Measurements from ENCODE around the gene VPS37B.

Gene VPS37B

GRCh38 chr12:122841544-122842321, 54.2 kb downstream of the VPS37B start:
- DNase-seq (ENCODE audit: insufficient read length, low spot score) = no peak
- no peak for FAIRE-seq
- TF ChIP-seq PAX5 (IDR thresholded peaks at IDR 0.05; ENCODE audit: insufficient read depth, low read length, severe bottlenecking) = no peak
- no peak for TF ChIP-seq SPI1 (IDR thresholded peaks at IDR 0.05; ENCODE audit: low read depth, low read length)
- no peak for TF ChIP-seq POLR2A (IDR thresholded peaks at IDR 0.05; ENCODE audit: low read depth, low read length)
- TF ChIP-seq POLR2AphosphoS5 (IDR thresholded peaks at IDR 0.05; ENCODE audit: low read depth, low read length) = no peak
- TF ChIP-seq TAF1 (IDR thresholded peaks at IDR 0.05; ENCODE audit: low read depth, low read length) = no peak
- no peak for TF ChIP-seq POU2F2 (IDR thresholded peaks at IDR 0.05; ENCODE audit: low read depth, low read length)

GRCh38 chr12:122840580-122841513, 55.1 kb downstream of the VPS37B start:
- FAIRE-seq (no peak), DNase-seq (ENCODE audit: insufficient read length, low spot score) (no peak)
- TF ChIP-seq PAX5 (IDR thresholded peaks at IDR 0.05; ENCODE audit: insufficient read depth, low read length, severe bottlenecking) = no peak
- no peak for TF ChIP-seq POLR2AphosphoS5 (IDR thresholded peaks at IDR 0.05; ENCODE audit: low read depth, low read length)
- no peak for TF ChIP-seq TAF1 (IDR thresholded peaks at IDR 0.05; ENCODE audit: low read depth, low read length)
- no peak for TF ChIP-seq SPI1 (IDR thresholded peaks at IDR 0.05; ENCODE audit: low read depth, low read length)
- TF ChIP-seq POU2F2 (IDR thresholded peaks at IDR 0.05; ENCODE audit: low read depth, low read length) = no peak
- no peak for TF ChIP-seq POLR2A (IDR thresholded peaks at IDR 0.05; ENCODE audit: low read depth, low read length)

- TF ChIP-seq TAF1 (IDR thresholded peaks at IDR 0.05; ENCODE audit: low read depth, low read length) = no peak
- TF ChIP-seq POU2F2 (IDR thresholded peaks at IDR 0.05; ENCODE audit: low read depth, low read length) = no peak
- no peak for TF ChIP-seq PAX5 (IDR thresholded peaks at IDR 0.05; ENCODE audit: insufficient read depth, low read length, severe bottlenecking)
- TF ChIP-seq POLR2AphosphoS5 (IDR thresholded peaks at IDR 0.05; ENCODE audit: low read depth, low read length) = no peak
- no peak for TF ChIP-seq SPI1 (IDR thresholded peaks at IDR 0.05; ENCODE audit: low read depth, low read length)
- TF ChIP-seq POLR2A (IDR thresholded peaks at IDR 0.05; ENCODE audit: low read depth, low read length) = no peak
- DNase-seq (ENCODE audit: insufficient read length, low spot score) = no peak
- FAIRE-seq = no peak
Observed at GRCh38 chr12:122839907-122840554, 55.9 kb downstream of the VPS37B start.

GRCh38 chr12:122838841-122839240, 57.1 kb downstream of the VPS37B start:
- no peak for TF ChIP-seq POLR2AphosphoS5 (IDR thresholded peaks at IDR 0.05; ENCODE audit: low read depth, low read length)
- TF ChIP-seq POU2F2 (IDR thresholded peaks at IDR 0.05; ENCODE audit: low read depth, low read length) = no peak
- no peak for TF ChIP-seq PAX5 (IDR thresholded peaks at IDR 0.05; ENCODE audit: insufficient read depth, low read length, severe bottlenecking)
- TF ChIP-seq TAF1 (IDR thresholded peaks at IDR 0.05; ENCODE audit: low read depth, low read length) = no peak
- TF ChIP-seq SPI1 (IDR thresholded peaks at IDR 0.05; ENCODE audit: low read depth, low read length) = no peak
- TF ChIP-seq POLR2A (IDR thresholded peaks at IDR 0.05; ENCODE audit: low read depth, low read length) = no peak
- FAIRE-seq = no peak
- no peak for DNase-seq (ENCODE audit: insufficient read length, low spot score)

- DNase-seq (ENCODE audit: insufficient read length, low spot score) (no peak), FAIRE-seq (no peak)
- TF ChIP-seq SPI1 (IDR thresholded peaks at IDR 0.05; ENCODE audit: low read depth, low read length) (no peak), POLR2A (IDR thresholded peaks at IDR 0.05; ENCODE audit: low read depth, low read length) (no peak), POLR2AphosphoS5 (IDR thresholded peaks at IDR 0.05; ENCODE audit: low read depth, low read length) (no peak), POU2F2 (IDR thresholded peaks at IDR 0.05; ENCODE audit: low read depth, low read length) (no peak), PAX5 (IDR thresholded peaks at IDR 0.05; ENCODE audit: insufficient read depth, low read length, severe bottlenecking) (no peak), TAF1 (IDR thresholded peaks at IDR 0.05; ENCODE audit: low read depth, low read length) (no peak)
Observed at GRCh38 chr12:122837306-122838265, 58.3 kb downstream of the VPS37B start.

GRCh38 chr12:122836027-122836921, 59.6 kb downstream of the VPS37B start:
- TF ChIP-seq TAF1 (IDR thresholded peaks at IDR 0.05; ENCODE audit: low read depth, low read length) (no peak), POLR2AphosphoS5 (IDR thresholded peaks at IDR 0.05; ENCODE audit: low read depth, low read length) (no peak), POU2F2 (IDR thresholded peaks at IDR 0.05; ENCODE audit: low read depth, low read length) (no peak), SPI1 (IDR thresholded peaks at IDR 0.05; ENCODE audit: low read depth, low read length) (no peak)
- FAIRE-seq = peak; percentile 85
- peak; percentile 70 for DNase-seq (ENCODE audit: insufficient read length, low spot score)

GRCh38 chr12:122835750-122836026, 60.2 kb downstream of the VPS37B start:
- no peak for FAIRE-seq
- TF ChIP-seq SPI1 (IDR thresholded peaks at IDR 0.05; ENCODE audit: low read depth, low read length) (no peak), TAF1 (IDR thresholded peaks at IDR 0.05; ENCODE audit: low read depth, low read length) (no peak), POU2F2 (IDR thresholded peaks at IDR 0.05; ENCODE audit: low read depth, low read length) (no peak), PAX5 (IDR thresholded peaks at IDR 0.05; ENCODE audit: insufficient read depth, low read length, severe bottlenecking) (no peak), POLR2AphosphoS5 (IDR thresholded peaks at IDR 0.05; ENCODE audit: low read depth, low read length) (no peak)
- DNase-seq (ENCODE audit: insufficient read length, low spot score) = peak; percentile 61

Data from GM12891 (cell line).